Measurements from ENCODE around the gene TTC28. TPM values are rescaled to one million over a fixed set of nuclear protein-coding genes. Genes with fewer than 3 reads are reported as not detected.

Gene TTC28
- total RNA-seq, 1 donor from 2014 or later = 13.5 TPM

- DNase-seq (ENCODE audit: low read depth) = no peak
- no peak overlapping the region for H3K4me3 ChIP-seq (ENCODE audit: low read depth, low read length)
- TF ChIP-seq CTCF (IDR thresholded peaks at IDR 0.05; ENCODE audit: insufficient read depth, low read length, poor library complexity, severe bottlenecking) = no peak
Observed at GRCh38 chr22:28435982-28436381, 243.7 kb downstream of the TTC28 start.

GRCh38 chr22:28435140-28435768, 244.4 kb downstream of the TTC28 start:
- Histone ChIP-seq H3K4me3 (ENCODE audit: low read depth, low read length) (no peak overlapping the region), H3K36me3 (ENCODE audit: control insufficient read depth, insufficient read depth, low read length) (no peaks in the 10 kb centered on the region), H3K27me3 (ENCODE audit: control insufficient read depth, insufficient read depth, low read length) (no peaks in the 10 kb centered on the region)
- no peak for DNase-seq (ENCODE audit: low read depth)
- TF ChIP-seq CTCF (IDR thresholded peaks at IDR 0.05; ENCODE audit: insufficient read depth, low read length, poor library complexity, severe bottlenecking) = no peak

More at GRCh38 chr22:28435982-28436381, 243.7 kb downstream of the TTC28 start:
- Histone ChIP-seq H3K36me3 (ENCODE audit: control insufficient read depth, insufficient read depth, low read length) (no peaks in the 10 kb centered on the region), H3K27me3 (ENCODE audit: control insufficient read depth, insufficient read depth, low read length) (no peaks in the 10 kb centered on the region)

GRCh38 chr22:28430466-28431025, 249.1 kb downstream of the TTC28 start:
- DNase-seq (ENCODE audit: low read depth) = no peak
- Histone ChIP-seq H3K36me3 (ENCODE audit: control insufficient read depth, insufficient read depth, low read length) (no peaks in the 10 kb centered on the region), H3K27me3 (ENCODE audit: control insufficient read depth, insufficient read depth, low read length) (no peaks in the 10 kb centered on the region), H3K4me3 (ENCODE audit: low read depth, low read length) (no peak overlapping the region)
- no peak for TF ChIP-seq CTCF (IDR thresholded peaks at IDR 0.05; ENCODE audit: insufficient read depth, low read length, poor library complexity, severe bottlenecking)

GRCh38 chr22:28429711-28430110, 249.9 kb downstream of the TTC28 start:
- Histone ChIP-seq H3K36me3 (ENCODE audit: control insufficient read depth, insufficient read depth, low read length) (no peaks in the 10 kb centered on the region), H3K27me3 (ENCODE audit: control insufficient read depth, insufficient read depth, low read length) (no peaks in the 10 kb centered on the region), H3K4me3 (ENCODE audit: low read depth, low read length) (no peak overlapping the region)
- TF ChIP-seq CTCF (IDR thresholded peaks at IDR 0.05; ENCODE audit: insufficient read depth, low read length, poor library complexity, severe bottlenecking) = no peak
- no peak for DNase-seq (ENCODE audit: low read depth)

- no peaks in the 10 kb centered on the region for H3K36me3 ChIP-seq (ENCODE audit: control insufficient read depth, insufficient read depth, low read length)
- no peaks in the 10 kb centered on the region for H3K27me3 ChIP-seq (ENCODE audit: control insufficient read depth, insufficient read depth, low read length)
- no peak for TF ChIP-seq CTCF (IDR thresholded peaks at IDR 0.05; ENCODE audit: insufficient read depth, low read length, poor library complexity, severe bottlenecking)
- no peak overlapping the region for H3K4me3 ChIP-seq (ENCODE audit: low read depth, low read length)
- no peak for DNase-seq (ENCODE audit: low read depth)
Observed at GRCh38 chr22:28428271-28428670, 251.4 kb downstream of the TTC28 start.
